ENCODE measurements around the gene USP54. TPM values are rescaled to one million over a fixed set of nuclear protein-coding genes. Genes with fewer than 3 reads are reported as not detected.

The USP54 gene
- total and polyA plus RNA-seq, 5 donors = 7.5 to 65.6 (median 23.8) TPM

GRCh38 chr10:73495884-73496674, 95.1 kb downstream of the USP54 start, which contains the start of gene PPP3CB:
Gene PPP3CB (minus strand): TSS chr10:73496024. CDS start chr10:73495889, 135 bp downstream.
- peak within 1 kb of the TSS; percentile 100 for H3K27ac ChIP-seq (ENCODE audit: low read length)
- no peaks in the 10 kb centered on the region for H3K9me3 ChIP-seq (ENCODE audit: control insufficient read depth, low read length)
- DNase-seq (peak; percentile 91 to 96 (median 95)), ATAC-seq (peak; percentile 91 to 94)
- intact Hi-C loops (cut with DNase I) = no loop called here
- peaks cover 5% of the 10 kb centered on the region for H3K4me1 ChIP-seq (ENCODE audit: control insufficient read depth, insufficient read depth, low read length)
- H3K4me3 ChIP-seq (ENCODE audit: low read length) = peak within 1 kb of the TSS; percentile 91
- no peaks in the 10 kb centered on the region for H3K27me3 ChIP-seq (ENCODE audit: control insufficient read depth, insufficient read depth)
- 6% methylated on average over 28 of the region's 28 CpGs for WGBS

- ATAC-seq (peak; percentile 96 to 97), DNase-seq (peak; percentile 93 to 96 (median 96))
- intact Hi-C loops (cut with DNase I) = no loop called here
- Histone ChIP-seq H3K9me3 (ENCODE audit: control insufficient read depth, low read length) (no peaks in the 10 kb centered on the region), H3K4me3 (ENCODE audit: low read length) (peak overlapping the region; percentile 91), H3K4me1 (ENCODE audit: control insufficient read depth, insufficient read depth, low read length) (peaks cover 5% of the 10 kb centered on the region), H3K27me3 (ENCODE audit: control insufficient read depth, insufficient read depth) (no peaks in the 10 kb centered on the region), H3K27ac (ENCODE audit: low read length) (peak overlapping the region; percentile 100)
- WGBS = under 1% methylated on average over 55 of the region's 55 CpGs
Observed at GRCh38 chr10:73495226-73495883, 95.8 kb downstream of the USP54 start.

- Histone ChIP-seq H3K4me3 (ENCODE audit: low read length) (peak overlapping the region; percentile 91), H3K27me3 (ENCODE audit: control insufficient read depth, insufficient read depth) (no peaks in the 10 kb centered on the region), H3K9me3 (ENCODE audit: control insufficient read depth, low read length) (no peaks in the 10 kb centered on the region), H3K27ac (ENCODE audit: low read length) (peak overlapping the region; percentile 100), H3K4me1 (ENCODE audit: control insufficient read depth, insufficient read depth, low read length) (peaks cover 5% of the 10 kb centered on the region)
- no peak for ATAC-seq
- intact Hi-C loops (cut with DNase I) = no loop called here
- DNase-seq = no peak
- 0% methylated on average over 2 of the region's 2 CpGs for WGBS
Observed at GRCh38 chr10:73494877-73495225, 96.3 kb downstream of the USP54 start.

GRCh38 chr10:73494213-73494612, 96.9 kb downstream of the USP54 start:
- Histone ChIP-seq H3K4me3 (ENCODE audit: low read length) (peak overlapping the region; percentile 91), H3K9me3 (ENCODE audit: control insufficient read depth, low read length) (no peaks in the 10 kb centered on the region), H3K4me1 (ENCODE audit: control insufficient read depth, insufficient read depth, low read length) (peaks cover 5% of the 10 kb centered on the region), H3K27me3 (ENCODE audit: control insufficient read depth, insufficient read depth) (no peaks in the 10 kb centered on the region), H3K27ac (ENCODE audit: low read length) (no peak overlapping the region)
- intact Hi-C loops (cut with DNase I) = no loop called here
- peak in 1 of 3 donors; percentile 42 for DNase-seq
- no peak for ATAC-seq
- 94% methylated on average over 15 of the region's 15 CpGs for WGBS

- 33% methylated on average over 2 of the region's 2 CpGs for WGBS
- Histone ChIP-seq H3K9me3 (ENCODE audit: control insufficient read depth, low read length) (no peaks in the 10 kb centered on the region), H3K4me1 (ENCODE audit: control insufficient read depth, insufficient read depth, low read length) (peaks cover 5% of the 10 kb centered on the region), H3K4me3 (ENCODE audit: low read length) (no peak overlapping the region), H3K27ac (ENCODE audit: low read length) (no peak overlapping the region), H3K27me3 (ENCODE audit: control insufficient read depth, insufficient read depth) (no peaks in the 10 kb centered on the region)
- DNase-seq (no peak), ATAC-seq (no peak)
- intact Hi-C loops (cut with DNase I) = no loop called here
Observed at GRCh38 chr10:73493781-73494180, 97.4 kb downstream of the USP54 start.

GRCh38 chr10:73486601-73487000, 104.5 kb downstream of the USP54 start:
- no peaks in the 10 kb centered on the region for H3K4me1 ChIP-seq (ENCODE audit: control insufficient read depth, insufficient read depth, low read length)
- H3K4me3 ChIP-seq (ENCODE audit: low read length) = no peak overlapping the region
- 96% methylated on average over 4 of the region's 4 CpGs for WGBS
- intact Hi-C loops (cut with DNase I) = no loop called here
- no peak overlapping the region for H3K27ac ChIP-seq (ENCODE audit: low read length)
- no peak for ATAC-seq
- H3K9me3 ChIP-seq (ENCODE audit: control insufficient read depth, low read length) = no peaks in the 10 kb centered on the region
- H3K27me3 ChIP-seq (ENCODE audit: control insufficient read depth, insufficient read depth) = no peaks in the 10 kb centered on the region
- DNase-seq = no peak

- Histone ChIP-seq H3K27ac (ENCODE audit: low read length) (no peak overlapping the region), H3K27me3 (ENCODE audit: control insufficient read depth, insufficient read depth) (no peaks in the 10 kb centered on the region), H3K4me1 (ENCODE audit: control insufficient read depth, insufficient read depth, low read length) (no peaks in the 10 kb centered on the region), H3K4me3 (ENCODE audit: low read length) (no peak overlapping the region), H3K9me3 (ENCODE audit: control insufficient read depth, low read length) (no peaks in the 10 kb centered on the region)
- 54% methylated on average over 1 of the region's 1 CpG for WGBS
- DNase-seq = no peak
- ATAC-seq = no peak
- intact Hi-C loops (cut with DNase I) = no loop called here
Observed at GRCh38 chr10:73485320-73485719, 105.8 kb downstream of the USP54 start.

GRCh38 chr10:73480158-73480557, 111.0 kb downstream of the USP54 start:
- ATAC-seq (no peak), DNase-seq (no peak)
- 92% methylated on average over 7 of the region's 7 CpGs for WGBS
- Histone ChIP-seq H3K4me1 (ENCODE audit: control insufficient read depth, insufficient read depth, low read length) (no peaks in the 10 kb centered on the region), H3K27me3 (ENCODE audit: control insufficient read depth, insufficient read depth) (no peaks in the 10 kb centered on the region), H3K4me3 (ENCODE audit: low read length) (no peak overlapping the region), H3K9me3 (ENCODE audit: control insufficient read depth, low read length) (no peaks in the 10 kb centered on the region), H3K27ac (ENCODE audit: low read length) (no peak overlapping the region)
- intact Hi-C loops (cut with DNase I) = no loop called here

GRCh38 chr10:73478636-73479035, 112.5 kb downstream of the USP54 start:
- no peak for DNase-seq
- 82% methylated on average over 3 of the region's 3 CpGs for WGBS
- intact Hi-C loops (cut with DNase I) = no loop called here

GRCh38 chr10:73471226-73471625, 119.9 kb downstream of the USP54 start:
- Histone ChIP-seq H3K9me3 (ENCODE audit: control insufficient read depth, low read length) (no peaks in the 10 kb centered on the region), H3K27me3 (ENCODE audit: control insufficient read depth, insufficient read depth) (no peaks in the 10 kb centered on the region), H3K27ac (ENCODE audit: low read length) (no peak overlapping the region), H3K4me3 (ENCODE audit: low read length) (no peak overlapping the region), H3K4me1 (ENCODE audit: control insufficient read depth, insufficient read depth, low read length) (peaks cover 2% of the 10 kb centered on the region)
- no peak for DNase-seq
- intact Hi-C loops (cut with DNase I) = no loop called here
- 56% methylated on average over 3 of the region's 3 CpGs for WGBS
- no peak for ATAC-seq

More at GRCh38 chr10:73478636-73479035, 112.5 kb downstream of the USP54 start:
- Histone ChIP-seq H3K4me3 (ENCODE audit: low read length) (no peak overlapping the region), H3K4me1 (ENCODE audit: control insufficient read depth, insufficient read depth, low read length) (no peaks in the 10 kb centered on the region), H3K27ac (ENCODE audit: low read length) (no peak overlapping the region), H3K27me3 (ENCODE audit: control insufficient read depth, insufficient read depth) (no peaks in the 10 kb centered on the region), H3K9me3 (ENCODE audit: control insufficient read depth, low read length) (no peaks in the 10 kb centered on the region)
- ATAC-seq = no peak

GRCh38 chr10:73469579-73469978, 121.6 kb downstream of the USP54 start:
- Histone ChIP-seq H3K4me1 (ENCODE audit: control insufficient read depth, insufficient read depth, low read length) (peaks cover 2% of the 10 kb centered on the region), H3K27me3 (ENCODE audit: control insufficient read depth, insufficient read depth) (no peaks in the 10 kb centered on the region), H3K9me3 (ENCODE audit: control insufficient read depth, low read length) (no peaks in the 10 kb centered on the region), H3K4me3 (ENCODE audit: low read length) (no peak overlapping the region), H3K27ac (ENCODE audit: low read length) (peak overlapping the region; percentile 72)
- ATAC-seq (peak; percentile 32 to 38), DNase-seq (no peak)
- intact Hi-C loops (cut with DNase I) = no loop called here

Measured in right cardiac atrium (tissue), 5 donors.